Lower leg skin (tissue), 3 donors: Measurements from ENCODE around the gene FOXK1.

ENCODE experiments used
- POLR2A ChIP-seq, 2 donors: fragments of 450-650 bp; IDR thresholded peaks; one replicate each; pipeline ENCODE4 v1.6.1; 2016 to 2017; ENCODE audit warnings: antibody characterized with exemption in 2 of 2, mild to moderate bottlenecking in 1 of 2, moderate library complexity in 1 of 2
- TF ChIP-seq, protein P1 (sequence below), 3 donors: fragments of 450-650 bp; IDR thresholded peaks; one replicate each; pipeline ENCODE4 v1.5.1; 2016; ENCODE audit warnings: antibody characterized with exemption in 3 of 3, mild to moderate bottlenecking in 3 of 3, moderate library complexity in 2 of 3

DNA sequence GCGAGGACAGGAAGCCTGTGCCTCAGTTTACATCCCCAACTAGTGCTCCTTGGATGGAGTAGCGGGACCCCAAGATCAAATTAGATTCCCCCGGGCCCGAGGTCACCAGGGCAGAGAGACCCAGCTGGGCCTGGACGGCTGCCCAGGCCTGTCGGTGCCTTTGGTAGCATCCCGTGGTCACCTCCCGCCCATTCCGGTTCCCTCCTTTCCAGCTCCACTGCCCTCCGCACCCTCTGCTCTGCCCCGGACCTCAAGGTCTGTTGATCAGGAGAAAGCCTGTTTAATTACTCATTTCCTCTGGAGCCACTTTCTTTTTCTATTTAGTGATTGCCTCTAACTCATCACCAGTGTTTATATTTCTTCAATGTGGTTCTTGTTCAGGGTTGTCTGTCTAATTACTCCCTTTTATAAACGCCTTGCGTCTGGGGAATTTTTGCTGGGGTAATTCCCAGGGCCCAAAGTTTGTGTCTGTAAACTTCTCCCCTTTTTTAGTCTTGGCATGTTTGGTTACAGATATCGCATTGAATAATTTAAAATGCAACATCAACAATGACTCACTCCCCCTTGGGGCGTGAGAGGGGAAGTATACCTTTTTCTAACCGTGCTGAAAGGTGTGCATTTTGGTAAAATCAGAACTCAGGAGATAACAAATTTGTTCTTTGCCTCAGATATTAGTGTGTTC is 1.9 kb downstream of the FOXK1 start:
- TF ChIP-seq, protein P1, sequence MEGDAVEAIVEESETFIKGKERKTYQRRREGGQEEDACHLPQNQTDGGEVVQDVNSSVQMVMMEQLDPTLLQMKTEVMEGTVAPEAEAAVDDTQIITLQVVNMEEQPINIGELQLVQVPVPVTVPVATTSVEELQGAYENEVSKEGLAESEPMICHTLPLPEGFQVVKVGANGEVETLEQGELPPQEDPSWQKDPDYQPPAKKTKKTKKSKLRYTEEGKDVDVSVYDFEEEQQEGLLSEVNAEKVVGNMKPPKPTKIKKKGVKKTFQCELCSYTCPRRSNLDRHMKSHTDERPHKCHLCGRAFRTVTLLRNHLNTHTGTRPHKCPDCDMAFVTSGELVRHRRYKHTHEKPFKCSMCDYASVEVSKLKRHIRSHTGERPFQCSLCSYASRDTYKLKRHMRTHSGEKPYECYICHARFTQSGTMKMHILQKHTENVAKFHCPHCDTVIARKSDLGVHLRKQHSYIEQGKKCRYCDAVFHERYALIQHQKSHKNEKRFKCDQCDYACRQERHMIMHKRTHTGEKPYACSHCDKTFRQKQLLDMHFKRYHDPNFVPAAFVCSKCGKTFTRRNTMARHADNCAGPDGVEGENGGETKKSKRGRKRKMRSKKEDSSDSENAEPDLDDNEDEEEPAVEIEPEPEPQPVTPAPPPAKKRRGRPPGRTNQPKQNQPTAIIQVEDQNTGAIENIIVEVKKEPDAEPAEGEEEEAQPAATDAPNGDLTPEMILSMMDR (IDR thresholded peaks at IDR 0.05) = no peak
- no peak for TF ChIP-seq POLR2A (IDR thresholded peaks at IDR 0.05)
